Activated T-helper 2 cell treated with anti-CD3 and anti-CD28 coated beads, Interferon-gamma antibody, Interleukin-2, Interleukin-4, amounts not matched to agents 10 μg/mL and 5 μg/mL and 100 μg/mL, durations not matched to agents 14 hours and 24 hours and 36 hours (primary cell): Measurements from ENCODE around the gene NCAM1. TPM values are rescaled to one million over a fixed set of nuclear protein-coding genes. Genes with fewer than 3 reads are reported as not detected.

Source experiments
- DNase-seq: peaks from one replicate; pipeline ENCODE4 v3.0.0; 2021; ENCODE audit warnings: low spot score
- H3K27ac Mint-ChIP-seq: one replicate; pipeline ENCODE4 v1.8.0; 2021; ENCODE audit warnings: mixed read lengths
- H3K27me3 Mint-ChIP-seq: one replicate; pipeline ENCODE4 v1.8.0; 2021; ENCODE audit warnings: low read depth, mixed read lengths
- H3K36me3 Mint-ChIP-seq: one replicate; pipeline ENCODE4 v1.8.0; 2021; ENCODE audit warnings: low read depth, mixed read lengths
- H3K4me1 Mint-ChIP-seq: one replicate; pipeline ENCODE4 v1.8.0; 2021; ENCODE audit warnings: low read depth, mixed read lengths
- H3K4me3 Mint-ChIP-seq: one replicate; pipeline ENCODE4 v1.8.0; 2021; ENCODE audit warnings: low read depth, mild to moderate bottlenecking, moderate library complexity, mixed read lengths
- H3K9me3 Mint-ChIP-seq: one replicate; pipeline ENCODE4 v1.8.0; 2021; ENCODE audit warnings: mixed read lengths
- intact Hi-C: fragments of 100-400 bp; cut with micrococcal nuclease; formaldehyde crosslinking; loops from one replicate; pipeline ENCODE4 v1.15.1; 2023
- total RNA-seq: library from RNA; stranded (reverse); gene quantifications from 2 replicates; pipeline ENCODE4 v1.2.3, GENCODE V29; 2022

The NCAM1 gene
- total RNA-seq, 1 donor from 2014 or later: not detected

DNA sequence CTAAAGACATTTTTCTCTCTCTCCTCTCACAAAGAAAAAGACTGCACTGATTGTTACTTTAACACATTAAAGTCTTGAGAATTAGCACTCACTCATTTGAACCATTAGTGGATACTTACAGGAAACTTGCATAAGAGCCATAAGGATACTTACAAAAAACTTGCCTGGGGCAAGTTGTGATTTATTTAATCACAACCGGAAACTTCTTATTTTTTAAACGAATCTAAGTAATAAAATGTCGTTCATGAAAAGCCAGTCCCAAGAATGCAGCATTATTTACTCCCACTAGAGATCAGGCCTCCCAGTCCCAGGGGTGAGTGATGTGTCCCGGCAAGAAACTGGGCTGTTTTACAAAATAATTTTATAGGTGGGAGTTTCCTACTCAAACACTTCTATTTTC lies 293.9 kb downstream of the NCAM1 start:
- Mint-ChIP-seq H3K27me3 (peaks cover 5% of the 10 kb centered on the region), H3K9me3 (no peaks in the 10 kb centered on the region), H3K36me3 (no peaks in the 10 kb centered on the region), H3K4me1 (peaks cover 6% of the 10 kb centered on the region), H3K4me3 (no peak overlapping the region), H3K27ac (no peak overlapping the region)
- no peak for DNase-seq
- intact Hi-C loops: no loop called here

DNA sequence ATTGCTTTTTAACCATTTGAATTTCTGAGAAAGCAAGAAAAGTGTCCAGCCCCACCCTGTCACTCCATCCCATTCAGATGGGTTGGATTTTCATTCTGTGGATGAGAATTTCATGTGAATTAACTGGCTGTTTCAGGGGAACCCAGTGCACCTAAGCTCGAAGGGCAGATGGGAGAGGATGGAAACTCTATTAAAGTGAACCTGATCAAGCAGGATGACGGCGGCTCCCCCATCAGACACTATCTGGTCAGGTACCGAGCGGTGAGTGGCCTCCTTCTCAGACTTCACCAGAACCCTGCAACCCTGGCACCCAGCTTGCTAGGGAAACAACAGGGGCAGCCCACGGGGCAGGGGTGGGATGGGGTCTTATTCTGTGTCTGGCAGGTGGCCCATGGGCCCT lies 294.5 kb downstream of the NCAM1 start:
- Mint-ChIP-seq H3K4me1 (peaks cover 7% of the 10 kb centered on the region), H3K36me3 (no peaks in the 10 kb centered on the region), H3K27ac (no peak overlapping the region), H3K9me3 (no peaks in the 10 kb centered on the region), H3K27me3 (peaks cover 5% of the 10 kb centered on the region), H3K4me3 (no peak overlapping the region)
- DNase-seq: no peak
- intact Hi-C loops: no loop called here

DNA sequence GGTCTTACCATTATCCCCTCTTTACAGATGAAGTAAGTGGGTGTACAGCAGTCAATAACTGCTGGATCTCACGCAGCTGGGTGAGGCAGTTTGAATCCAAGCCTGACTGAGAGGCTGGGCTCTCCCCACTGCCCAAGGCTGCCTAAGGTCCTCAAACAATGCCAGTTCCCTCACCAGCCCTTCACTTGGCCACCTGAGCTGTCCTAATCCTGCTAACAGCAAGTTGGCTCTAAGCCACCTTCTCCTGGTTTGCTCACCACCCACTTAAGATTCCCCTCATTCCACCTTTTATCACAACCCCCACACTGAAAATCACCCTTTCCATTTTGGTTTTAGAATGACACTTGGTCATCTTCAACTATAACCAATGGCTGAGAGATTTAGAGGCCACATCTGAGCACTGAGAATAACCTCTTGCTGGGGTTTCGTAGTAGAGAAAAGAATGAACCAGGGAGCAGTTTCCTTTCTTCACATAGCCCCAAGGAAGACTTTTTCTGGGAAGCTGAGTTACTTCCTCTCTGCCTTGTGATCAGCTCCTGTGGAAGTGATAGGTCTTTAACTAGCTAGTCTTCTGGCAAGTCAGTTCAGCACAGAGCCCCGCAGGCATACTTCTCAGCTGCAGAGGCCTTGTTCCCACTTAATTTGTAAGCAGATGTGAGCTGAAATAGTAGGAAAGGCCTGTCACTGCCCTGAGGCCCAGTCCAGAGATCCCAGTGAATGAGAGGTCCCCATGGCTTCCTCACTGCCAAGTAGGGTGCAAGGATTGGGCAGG lies 295.4 kb downstream of the NCAM1 start:
- intact Hi-C loops: no loop called here
- no peaks in the 10 kb centered on the region for H3K36me3 Mint-ChIP-seq
- H3K4me3 Mint-ChIP-seq: no peak overlapping the region
- peaks cover 5% of the 10 kb centered on the region for H3K27me3 Mint-ChIP-seq
- no peaks in the 10 kb centered on the region for H3K9me3 Mint-ChIP-seq
- peaks cover 7% of the 10 kb centered on the region for H3K4me1 Mint-ChIP-seq
- DNase-seq: no peak
- no peak overlapping the region for H3K27ac Mint-ChIP-seq

DNA sequence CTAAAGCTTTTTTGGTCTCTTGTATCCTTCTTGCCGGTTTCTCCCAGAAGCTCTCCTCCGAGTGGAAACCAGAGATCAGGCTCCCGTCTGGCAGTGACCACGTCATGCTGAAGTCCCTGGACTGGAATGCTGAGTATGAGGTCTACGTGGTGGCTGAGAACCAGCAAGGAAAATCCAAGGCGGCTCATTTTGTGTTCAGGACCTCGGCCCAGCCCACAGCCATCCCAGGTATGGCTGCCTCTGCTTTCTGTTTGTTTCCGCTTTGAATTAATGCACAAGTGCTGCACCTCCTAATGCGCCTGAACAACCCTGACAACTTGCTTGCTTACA lies 298.8 kb downstream of the NCAM1 start:
- no peak overlapping the region for H3K4me3 Mint-ChIP-seq
- peaks cover 8% of the 10 kb centered on the region for H3K4me1 Mint-ChIP-seq
- H3K27me3 Mint-ChIP-seq: peaks cover 11% of the 10 kb centered on the region
- intact Hi-C loops: no loop called here
- no peaks in the 10 kb centered on the region for H3K36me3 Mint-ChIP-seq
- H3K27ac Mint-ChIP-seq: no peak overlapping the region
- no peak for DNase-seq
- no peaks in the 10 kb centered on the region for H3K9me3 Mint-ChIP-seq

DNA sequence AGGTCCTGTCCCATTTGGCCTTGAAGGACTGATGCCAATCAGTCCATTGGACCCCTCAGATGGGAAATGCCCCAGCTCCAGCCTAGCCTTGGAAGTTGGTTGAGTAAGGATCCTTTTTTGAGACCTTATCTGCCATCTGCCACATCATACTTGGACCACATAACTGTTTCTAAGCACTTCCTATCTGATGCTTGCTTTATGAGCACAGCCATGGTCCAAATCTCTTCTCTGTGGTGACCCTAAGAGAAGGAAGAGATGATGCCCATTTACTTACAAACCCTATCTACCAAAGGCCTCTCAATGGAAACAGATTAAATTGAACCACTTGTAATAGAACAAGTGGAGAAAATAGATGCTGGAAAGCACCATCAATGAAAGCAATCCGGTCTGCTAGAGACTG lies 299.3 kb downstream of the NCAM1 start:
- intact Hi-C loops: no loop called here
- peaks cover 10% of the 10 kb centered on the region for H3K27me3 Mint-ChIP-seq

DNA sequence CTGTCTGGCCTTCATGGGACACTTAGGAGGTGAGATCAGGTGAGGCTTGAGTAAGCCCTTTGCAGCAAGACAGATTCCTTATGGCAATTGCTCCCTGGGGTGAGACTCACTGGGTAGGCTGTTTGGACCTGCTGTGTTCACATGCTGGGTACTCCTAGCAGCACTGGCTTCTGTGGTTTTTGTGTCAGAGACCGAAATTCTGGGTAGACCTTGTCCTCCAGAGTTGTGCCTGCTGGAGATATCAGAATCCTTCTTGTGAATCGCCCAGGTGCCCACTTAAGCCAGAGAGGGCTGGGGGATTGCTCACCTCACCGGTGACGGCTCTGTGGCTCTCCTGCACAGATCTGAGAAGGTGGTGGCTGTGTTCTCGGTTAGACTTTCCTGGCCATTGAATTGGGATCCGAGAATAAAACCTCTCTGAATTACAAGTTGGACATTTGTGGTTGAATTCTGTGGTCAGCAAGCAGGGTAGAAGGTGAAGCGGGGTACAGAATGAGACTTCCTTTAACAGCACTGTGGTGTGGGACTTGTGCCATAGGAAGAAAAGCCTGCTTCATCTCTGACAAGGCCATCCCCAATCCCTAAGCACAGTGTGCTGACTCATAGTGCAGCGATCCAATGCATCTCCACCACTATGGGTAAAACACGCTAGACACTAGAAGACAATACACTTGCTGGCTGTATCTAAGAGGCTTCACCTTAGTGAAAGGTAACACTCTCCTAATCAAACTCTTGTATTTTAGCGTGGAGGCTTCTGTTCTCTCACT lies 300.7 kb downstream of the NCAM1 start:
- H3K36me3 Mint-ChIP-seq: no peaks in the 10 kb centered on the region
- H3K9me3 Mint-ChIP-seq: no peaks in the 10 kb centered on the region
- no peak overlapping the region for H3K27ac Mint-ChIP-seq
- H3K4me3 Mint-ChIP-seq: no peak overlapping the region
- no peak for DNase-seq
- H3K4me1 Mint-ChIP-seq: peaks cover 8% of the 10 kb centered on the region
- intact Hi-C loops: no loop called here
- H3K27me3 Mint-ChIP-seq: peaks cover 9% of the 10 kb centered on the region

More for the DNA sequence above, 299.3 kb downstream of the NCAM1 start:
- no peak overlapping the region for H3K27ac Mint-ChIP-seq
- H3K36me3 Mint-ChIP-seq: no peaks in the 10 kb centered on the region
- DNase-seq: no peak
- peaks cover 8% of the 10 kb centered on the region for H3K4me1 Mint-ChIP-seq
- no peaks in the 10 kb centered on the region for H3K9me3 Mint-ChIP-seq
- no peak overlapping the region for H3K4me3 Mint-ChIP-seq

DNA sequence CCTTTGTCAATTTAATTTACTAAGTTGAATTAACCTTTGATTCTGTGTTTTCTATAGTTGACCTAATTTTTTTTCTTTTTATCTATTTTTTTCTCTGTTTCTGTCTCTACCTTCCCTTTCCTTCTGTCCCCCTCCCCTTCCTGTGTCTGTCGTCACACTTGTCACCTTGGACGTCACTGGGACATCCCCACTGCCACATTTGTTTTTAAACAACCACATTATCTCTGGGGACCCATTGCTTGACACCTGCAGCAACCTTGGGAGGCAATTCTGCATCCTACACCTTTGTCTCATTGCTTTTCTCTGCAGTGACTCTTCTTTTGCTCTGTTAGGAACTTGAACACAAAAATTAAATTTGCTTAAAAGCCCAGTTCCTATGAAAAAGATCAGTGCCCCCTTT lies 301.4 kb downstream of the NCAM1 start:
- H3K36me3 Mint-ChIP-seq: no peaks in the 10 kb centered on the region
- peaks cover 11% of the 10 kb centered on the region for H3K27me3 Mint-ChIP-seq
- H3K9me3 Mint-ChIP-seq: no peaks in the 10 kb centered on the region
- intact Hi-C loops: no loop called here
- H3K27ac Mint-ChIP-seq: no peak overlapping the region
- no peak for DNase-seq
- peaks cover 8% of the 10 kb centered on the region for H3K4me1 Mint-ChIP-seq
- no peak overlapping the region for H3K4me3 Mint-ChIP-seq

DNA sequence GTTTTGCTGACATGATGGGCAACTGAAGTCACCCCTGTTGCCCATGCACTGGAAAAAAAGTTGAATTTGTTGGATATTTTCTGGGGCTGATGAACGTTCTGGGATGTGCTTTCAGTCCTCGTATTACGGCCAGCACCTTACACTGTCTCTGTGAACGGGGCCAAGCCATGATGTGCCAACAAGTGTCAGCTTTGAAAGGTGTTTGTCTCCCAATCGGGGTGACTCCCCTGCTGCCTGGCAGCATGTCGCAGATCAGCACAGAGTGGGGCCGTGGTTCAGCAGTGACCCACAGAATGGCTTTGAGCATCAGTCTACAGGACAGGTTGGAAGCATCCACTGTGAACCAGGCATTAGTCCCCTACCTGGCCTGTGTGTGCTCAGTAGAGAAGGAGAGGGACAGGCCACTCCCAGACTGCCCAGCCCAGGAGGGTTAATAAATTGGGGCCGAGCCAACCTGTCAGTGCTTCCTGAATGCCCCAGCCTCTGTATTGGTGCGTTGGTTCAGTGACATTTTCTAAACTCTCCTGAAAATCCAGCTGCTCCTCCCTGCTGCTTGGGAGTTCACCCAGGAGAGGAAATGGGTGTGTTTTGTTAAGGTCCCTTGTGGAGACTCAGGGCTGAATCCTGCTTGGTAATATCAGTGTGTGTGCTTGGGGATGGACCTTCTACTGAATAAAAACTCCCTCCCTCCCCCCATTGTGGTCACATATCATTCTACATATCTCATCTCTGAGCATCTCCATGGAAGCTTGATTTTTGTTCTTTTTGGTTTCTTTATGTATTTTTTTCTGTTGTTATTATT lies 302.4 kb downstream of the NCAM1 start:
- H3K27ac Mint-ChIP-seq: no peak overlapping the region
- intact Hi-C loops: no loop called here
- peaks cover 11% of the 10 kb centered on the region for H3K27me3 Mint-ChIP-seq
- peaks cover 8% of the 10 kb centered on the region for H3K4me1 Mint-ChIP-seq
- no peak for DNase-seq
- no peaks in the 10 kb centered on the region for H3K36me3 Mint-ChIP-seq
- no peaks in the 10 kb centered on the region for H3K9me3 Mint-ChIP-seq
- H3K4me3 Mint-ChIP-seq: no peak overlapping the region

DNA sequence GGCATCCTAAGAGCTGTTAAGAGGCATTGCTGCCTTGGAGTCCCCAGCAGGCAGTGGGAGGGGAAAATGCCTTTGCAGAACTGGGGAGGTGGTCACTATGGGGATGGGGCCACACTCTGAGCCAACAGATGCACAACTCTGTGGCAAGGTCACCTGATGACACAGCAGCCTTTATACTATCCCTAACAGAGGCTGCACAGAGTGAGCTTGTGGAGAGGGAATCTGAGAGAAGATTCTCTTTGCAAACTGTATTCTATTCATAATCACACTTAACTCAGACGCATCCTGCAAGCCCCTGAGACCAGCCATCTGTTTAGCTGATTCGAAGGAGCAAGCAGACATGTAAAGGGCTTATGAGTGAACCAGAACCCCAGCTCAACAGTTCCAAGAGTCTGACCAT lies 304.1 kb downstream of the NCAM1 start:
- intact Hi-C loops: no loop called here
- no peak for DNase-seq
- H3K36me3 Mint-ChIP-seq: no peaks in the 10 kb centered on the region

DNA sequence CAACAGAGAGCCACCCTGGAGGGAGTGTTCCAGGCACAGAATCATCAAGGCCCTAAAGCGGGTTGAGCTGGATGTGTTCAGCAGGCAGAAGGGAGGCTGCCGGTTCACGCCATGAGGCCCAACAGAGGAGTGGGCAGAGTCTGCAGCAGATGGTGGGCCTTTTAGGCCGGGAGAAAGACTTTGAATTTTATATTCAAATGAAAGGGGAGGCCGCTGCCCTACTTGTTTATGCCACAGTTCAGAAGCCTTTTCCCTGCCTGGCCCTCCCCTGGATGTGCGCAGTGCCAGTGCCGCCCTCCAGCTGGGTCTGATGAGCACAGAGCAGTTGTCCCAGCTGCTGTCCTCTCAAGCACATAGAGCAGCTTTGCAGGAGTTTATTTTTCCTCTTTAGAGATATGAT lies 306.3 kb downstream of the NCAM1 start:
- H3K4me3 Mint-ChIP-seq: no peak overlapping the region
- DNase-seq: no peak

More for the DNA sequence above, 304.1 kb downstream of the NCAM1 start:
- Mint-ChIP-seq H3K9me3 (no peaks in the 10 kb centered on the region), H3K27ac (no peak overlapping the region), H3K4me3 (no peak overlapping the region), H3K4me1 (peaks cover 8% of the 10 kb centered on the region), H3K27me3 (peaks cover 11% of the 10 kb centered on the region)

DNA sequence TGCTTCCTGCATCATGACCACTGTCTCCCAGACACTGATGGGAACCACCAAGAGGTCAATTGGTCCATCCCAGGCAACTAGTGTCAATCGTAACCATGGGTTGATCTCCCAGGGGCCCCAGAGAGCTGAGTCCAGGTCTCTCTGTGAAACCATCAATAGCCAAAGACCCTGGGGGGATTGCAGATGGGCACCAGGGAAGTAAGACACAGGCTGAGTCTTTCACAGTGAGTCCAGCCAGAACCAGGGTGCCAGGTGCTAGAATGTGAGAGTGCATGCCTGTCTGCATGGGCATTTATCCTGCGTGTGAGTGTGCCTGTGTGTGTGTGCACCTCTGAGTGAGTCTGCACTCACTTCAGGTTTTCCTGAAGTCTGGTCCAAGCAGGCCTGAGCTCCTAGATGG lies 307.9 kb downstream of the NCAM1 start:
- intact Hi-C loops: no loop called here
- H3K36me3 Mint-ChIP-seq: no peaks in the 10 kb centered on the region
- H3K27me3 Mint-ChIP-seq: peaks cover 2% of the 10 kb centered on the region
- H3K27ac Mint-ChIP-seq: no peak overlapping the region
- no peaks in the 10 kb centered on the region for H3K4me1 Mint-ChIP-seq
- no peak overlapping the region for H3K4me3 Mint-ChIP-seq
- H3K9me3 Mint-ChIP-seq: no peaks in the 10 kb centered on the region
- no peak for DNase-seq

More for the DNA sequence above, 306.3 kb downstream of the NCAM1 start:
- no peaks in the 10 kb centered on the region for H3K36me3 Mint-ChIP-seq
- intact Hi-C loops: no loop called here
- peaks cover 11% of the 10 kb centered on the region for H3K27me3 Mint-ChIP-seq
- H3K27ac Mint-ChIP-seq: no peak overlapping the region
- no peaks in the 10 kb centered on the region for H3K9me3 Mint-ChIP-seq
- peaks cover 3% of the 10 kb centered on the region for H3K4me1 Mint-ChIP-seq

DNA sequence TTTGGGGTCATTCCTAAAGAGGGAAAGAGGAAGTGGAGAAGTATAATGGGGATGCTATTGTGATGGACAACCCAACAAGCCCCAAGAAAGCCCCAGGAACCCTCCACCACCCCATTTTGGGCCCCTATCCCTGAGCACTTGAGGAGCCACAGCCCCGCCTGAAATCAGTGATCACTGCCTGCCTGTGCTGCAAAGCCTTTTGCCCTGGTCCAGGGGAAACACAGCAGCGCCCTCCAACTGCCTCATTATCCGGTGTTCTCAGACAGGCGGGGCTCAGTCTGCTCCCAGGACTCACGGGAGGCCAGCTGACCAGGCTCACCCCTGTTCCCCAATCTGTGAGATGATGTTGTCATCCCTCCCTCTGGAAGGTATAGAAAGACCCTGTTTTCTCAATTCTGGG lies 308.4 kb downstream of the NCAM1 start:
- no peaks in the 10 kb centered on the region for H3K9me3 Mint-ChIP-seq
- no peak overlapping the region for H3K27ac Mint-ChIP-seq
- no peak for DNase-seq
- no peaks in the 10 kb centered on the region for H3K36me3 Mint-ChIP-seq
- H3K4me3 Mint-ChIP-seq: no peak overlapping the region
- peaks cover 2% of the 10 kb centered on the region for H3K27me3 Mint-ChIP-seq
- intact Hi-C loops: no loop called here
- no peaks in the 10 kb centered on the region for H3K4me1 Mint-ChIP-seq

DNA sequence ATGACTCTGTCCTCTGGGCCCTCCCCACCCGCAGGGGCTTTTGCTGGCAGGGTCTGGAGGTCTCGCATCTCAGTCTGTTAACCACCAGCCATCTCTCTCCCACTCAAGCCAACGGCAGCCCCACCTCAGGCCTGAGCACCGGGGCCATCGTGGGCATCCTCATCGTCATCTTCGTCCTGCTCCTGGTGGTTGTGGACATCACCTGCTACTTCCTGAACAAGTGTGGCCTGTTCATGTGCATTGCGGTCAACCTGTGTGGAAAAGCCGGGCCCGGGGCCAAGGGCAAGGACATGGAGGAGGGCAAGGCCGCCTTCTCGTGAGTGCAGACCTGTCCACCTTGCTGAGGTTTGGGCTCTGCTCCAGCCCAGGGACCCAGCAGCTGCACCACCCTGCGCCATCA lies 308.9 kb downstream of the NCAM1 start:
- Mint-ChIP-seq H3K27me3 (peaks cover 2% of the 10 kb centered on the region), H3K27ac (no peak overlapping the region), H3K4me3 (no peak overlapping the region), H3K9me3 (no peaks in the 10 kb centered on the region), H3K4me1 (no peaks in the 10 kb centered on the region), H3K36me3 (no peaks in the 10 kb centered on the region)
- DNase-seq: no peak
- intact Hi-C loops: no loop called here
